Fibroblast of villous mesenchyme (primary cell): ENCODE data around the gene SLC25A33. TPM values are rescaled to one million over a fixed set of nuclear protein-coding genes. Genes with fewer than 3 reads are reported as not detected.
"Not testable (repeated sequence)": the region's sequence is repeated elsewhere in the genome, so short reads cannot be mapped to it uniquely, and the experiment has no call there.

Experiments
- DNase-seq: peaks from one replicate; pipeline ENCODE4 v3.0.0-alpha.2; 2010; ENCODE audit warnings: low read depth
- H3K4me3 ChIP-seq: 2 replicates; pipeline ENCODE4 v1.5.1; 2011; ENCODE audit warnings: low read depth, mild to moderate bottlenecking, low read length
- total RNA-seq: library from RNA; depleted of rRNA; stranded (reverse); fragments of >200 nt; gene quantifications from 2 replicates; pipeline ENCODE4 v1.2.3, GENCODE V29; 2012
- TF ChIP-seq, protein P1 (sequence below): IDR thresholded peaks from 2 replicates; pipeline ENCODE4 v1.5.1; 2012; ENCODE audit warnings: low read depth, mild to moderate bottlenecking, low read length; ENCODE audit not compliant: insufficient read depth

Gene SLC25A33
- total RNA-seq, 1 donor, result 6.5 TPM

DNA sequence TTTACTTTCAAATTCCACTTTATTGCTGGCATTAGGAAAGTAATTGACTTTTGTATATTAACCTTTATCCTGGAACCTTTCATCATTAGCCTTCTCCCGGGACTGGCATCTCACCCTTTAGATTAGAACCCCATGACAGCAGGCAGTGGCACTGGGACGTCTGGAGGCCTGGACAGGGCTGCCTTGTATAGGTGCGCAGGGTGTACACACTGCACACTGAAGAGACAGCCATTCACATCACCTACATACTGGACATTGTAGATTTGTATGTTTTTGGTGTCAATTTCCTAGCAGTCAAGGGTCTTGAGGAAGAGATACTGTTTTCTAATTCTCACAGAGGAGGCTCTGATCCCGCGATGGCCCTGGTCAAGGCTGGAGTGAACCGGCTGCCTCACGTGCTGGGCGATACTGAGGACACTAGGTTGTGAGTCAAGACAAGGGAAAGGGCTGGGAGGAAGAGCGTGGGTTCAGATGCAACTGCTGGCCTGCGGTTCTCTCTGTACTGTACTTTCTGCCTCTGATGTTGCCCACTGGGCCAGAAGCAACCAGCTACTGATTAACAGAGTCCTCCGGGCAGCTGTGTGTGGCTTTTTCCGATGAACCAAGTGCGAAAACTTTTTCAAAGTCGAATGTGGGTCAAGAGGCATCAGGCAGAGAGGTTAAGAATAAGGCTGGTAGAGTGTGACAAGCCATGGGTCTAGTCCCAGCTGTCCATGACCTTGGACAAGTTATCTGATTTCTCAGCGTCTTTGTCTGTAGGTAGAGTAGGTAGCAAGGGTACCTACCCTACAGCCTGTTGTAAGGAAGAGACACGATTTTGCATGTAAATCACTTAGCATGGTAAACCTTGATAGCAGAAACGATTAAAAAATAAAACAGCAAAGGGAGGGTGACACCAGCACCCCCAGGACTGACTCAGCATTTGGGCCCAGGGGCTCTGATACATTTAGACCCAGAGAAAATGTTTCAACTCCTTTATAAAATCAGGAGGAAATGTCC lies 38.2 kb upstream of the SLC25A33 start:
- DNase-seq, result no peak
- H3K4me3 ChIP-seq, result no peak overlapping the region
- TF ChIP-seq, protein P1, sequence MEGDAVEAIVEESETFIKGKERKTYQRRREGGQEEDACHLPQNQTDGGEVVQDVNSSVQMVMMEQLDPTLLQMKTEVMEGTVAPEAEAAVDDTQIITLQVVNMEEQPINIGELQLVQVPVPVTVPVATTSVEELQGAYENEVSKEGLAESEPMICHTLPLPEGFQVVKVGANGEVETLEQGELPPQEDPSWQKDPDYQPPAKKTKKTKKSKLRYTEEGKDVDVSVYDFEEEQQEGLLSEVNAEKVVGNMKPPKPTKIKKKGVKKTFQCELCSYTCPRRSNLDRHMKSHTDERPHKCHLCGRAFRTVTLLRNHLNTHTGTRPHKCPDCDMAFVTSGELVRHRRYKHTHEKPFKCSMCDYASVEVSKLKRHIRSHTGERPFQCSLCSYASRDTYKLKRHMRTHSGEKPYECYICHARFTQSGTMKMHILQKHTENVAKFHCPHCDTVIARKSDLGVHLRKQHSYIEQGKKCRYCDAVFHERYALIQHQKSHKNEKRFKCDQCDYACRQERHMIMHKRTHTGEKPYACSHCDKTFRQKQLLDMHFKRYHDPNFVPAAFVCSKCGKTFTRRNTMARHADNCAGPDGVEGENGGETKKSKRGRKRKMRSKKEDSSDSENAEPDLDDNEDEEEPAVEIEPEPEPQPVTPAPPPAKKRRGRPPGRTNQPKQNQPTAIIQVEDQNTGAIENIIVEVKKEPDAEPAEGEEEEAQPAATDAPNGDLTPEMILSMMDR, result no peak

DNA sequence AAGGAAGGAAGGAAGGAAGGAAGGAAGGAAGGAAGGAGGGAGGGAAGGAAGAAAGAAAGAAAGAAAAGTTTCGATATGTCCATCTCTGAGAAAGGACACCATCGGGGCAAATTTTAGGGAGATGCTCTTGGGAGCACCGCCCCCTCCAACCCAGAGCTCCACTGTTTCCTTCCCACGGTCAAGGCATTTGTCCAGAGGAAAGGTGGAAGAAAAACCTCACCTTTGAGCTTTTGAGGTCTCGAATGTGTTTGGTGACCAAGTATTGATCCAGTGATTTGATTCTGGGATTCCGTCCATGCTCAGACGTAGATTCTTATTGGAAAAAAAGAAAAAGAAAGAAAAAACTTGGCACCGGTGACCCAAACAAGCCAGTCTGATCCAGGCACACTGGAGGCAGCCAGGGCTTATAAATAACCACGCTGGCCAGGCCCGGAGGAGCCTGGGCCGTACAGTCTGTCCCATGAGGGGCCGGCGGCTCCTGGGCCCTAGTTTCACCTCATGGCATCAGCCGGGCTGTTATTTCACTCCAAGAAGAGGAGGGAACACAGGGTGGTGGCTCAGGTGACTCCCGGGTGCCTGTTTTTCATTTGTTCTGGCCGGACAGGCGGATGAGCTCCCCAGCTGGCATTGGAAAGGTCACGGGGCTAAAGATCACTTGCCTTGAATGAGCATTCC lies 36.1 kb upstream of the SLC25A33 start:
- H3K4me3 ChIP-seq, result no peak overlapping the region
- TF ChIP-seq, protein P1, result no peak
- no peak for DNase-seq

DNA sequence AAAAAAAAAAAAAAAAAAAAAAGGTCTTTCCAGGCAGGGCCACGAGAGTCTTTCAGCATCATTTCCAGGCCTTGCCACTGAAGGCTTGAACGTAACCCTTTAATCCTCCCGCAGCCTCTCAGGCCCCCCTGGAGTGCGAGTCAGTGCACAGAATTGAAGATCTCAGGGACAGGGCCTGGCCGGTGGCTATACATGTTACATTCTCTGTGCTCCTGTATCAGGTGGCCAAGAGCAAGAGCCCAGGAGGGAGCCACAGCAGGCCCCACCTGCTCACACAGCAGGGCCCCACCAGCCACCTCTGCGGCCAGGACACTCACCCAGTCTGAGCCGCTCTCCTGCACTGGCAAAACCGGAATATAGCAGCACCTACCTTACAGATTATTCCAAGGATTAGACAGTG lies 34.1 kb upstream of the SLC25A33 start:
- DNase-seq, result no peak
- no peak overlapping the region for H3K4me3 ChIP-seq
- TF ChIP-seq, protein P1, result no peak

DNA sequence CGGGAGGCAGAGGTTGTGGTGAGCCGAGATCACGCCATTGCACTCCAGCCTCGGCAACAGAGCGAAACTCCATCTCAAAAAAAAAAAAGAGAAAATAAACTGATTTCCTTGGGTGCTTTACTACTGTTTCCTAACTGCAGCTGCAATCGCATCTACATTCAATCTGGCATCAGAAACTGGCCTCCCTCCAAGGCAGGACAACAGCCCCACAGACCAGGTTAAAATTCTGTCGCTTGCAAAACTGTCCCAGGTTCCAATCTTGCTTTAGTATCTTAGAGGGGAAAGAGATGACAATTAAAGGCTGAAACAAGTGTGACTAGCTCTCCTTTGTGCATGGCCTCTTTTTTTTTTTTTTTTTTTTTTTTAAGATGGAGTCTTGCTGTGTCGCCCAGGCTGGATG lies 32.4 kb upstream of the SLC25A33 start:
- DNase-seq, result no peak
- TF ChIP-seq, protein P1, result no peak
- H3K4me3 ChIP-seq, result no peak overlapping the region

DNA sequence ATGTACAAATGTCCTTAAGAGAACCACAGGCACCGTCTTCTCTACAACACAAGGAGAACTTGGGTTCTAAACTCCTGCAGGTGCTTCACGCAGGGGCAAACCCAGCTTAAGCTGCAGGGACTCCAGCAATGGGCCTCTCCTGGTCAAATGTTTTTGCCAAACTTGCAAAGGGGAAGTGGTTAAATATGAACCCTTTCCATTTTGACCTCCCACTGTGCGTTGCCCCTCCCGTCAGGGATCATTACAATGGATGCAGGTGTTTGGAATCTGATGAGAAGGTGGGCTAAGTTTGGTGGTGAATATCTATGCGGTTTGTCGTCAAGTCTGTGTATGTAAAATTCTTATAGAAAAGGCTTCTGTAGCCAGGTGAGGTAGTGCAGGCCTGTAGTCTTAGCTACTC lies 29.1 kb upstream of the SLC25A33 start:
- TF ChIP-seq, protein P1, result no peak
- H3K4me3 ChIP-seq, result no peak overlapping the region
- no peak for DNase-seq

DNA sequence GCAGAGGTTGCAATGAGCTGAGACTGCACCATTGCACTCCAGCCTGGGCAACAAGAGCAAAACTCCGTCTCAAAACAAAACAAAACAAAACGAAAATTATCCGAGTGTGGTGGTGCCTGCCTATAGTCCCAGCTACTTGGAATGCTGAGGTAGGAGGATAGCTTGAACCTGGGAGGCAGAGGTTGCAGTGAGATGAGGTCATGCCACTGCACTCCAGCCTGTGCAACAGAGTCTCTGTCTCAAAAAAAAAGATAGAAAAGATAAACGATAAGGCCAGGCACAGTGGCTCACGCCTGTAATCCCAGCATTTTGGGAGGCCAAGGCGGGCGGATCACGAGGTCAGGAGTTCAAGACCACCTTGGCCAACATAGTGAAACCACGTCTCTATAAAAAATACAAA lies 23.7 kb upstream of the SLC25A33 start:
- DNase-seq, H3K4me3 ChIP-seq: not testable (repeated sequence)

DNA sequence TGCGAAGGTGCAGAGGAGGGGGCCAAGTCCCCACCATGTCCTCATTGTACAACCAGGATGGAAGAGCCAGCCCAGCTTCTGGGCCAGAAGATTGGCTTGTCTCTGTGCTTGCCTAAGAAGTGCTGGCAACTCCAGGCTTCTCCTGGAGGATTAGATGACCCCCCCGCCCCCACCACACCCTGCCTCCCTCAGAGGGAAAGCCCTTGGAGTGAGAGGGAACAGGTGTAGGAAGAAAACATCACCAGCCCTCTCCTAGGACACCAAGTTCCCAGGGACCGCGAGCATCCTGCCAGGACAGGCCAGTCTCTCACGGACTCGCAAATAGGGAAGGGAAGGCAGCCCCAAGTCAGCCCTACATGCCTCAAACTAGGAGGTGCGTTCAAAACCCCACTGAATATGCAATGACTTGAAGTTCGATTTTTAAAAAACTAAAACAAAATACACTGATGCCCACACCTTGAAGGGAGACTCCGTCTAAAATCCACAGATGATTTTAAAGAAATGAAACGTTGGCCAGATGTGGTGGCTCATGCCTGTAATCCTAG lies 20.7 kb upstream of the SLC25A33 start:
- TF ChIP-seq, protein P1, result no peak
- H3K4me3 ChIP-seq, result no peak overlapping the region
- no peak for DNase-seq
